ENCODE data around the gene CADPS2. TPM values are rescaled to one million over a fixed set of nuclear protein-coding genes. Genes with fewer than 3 reads are reported as not detected.

Gene CADPS2
- total and polyA plus RNA-seq, 2 of the 4 experiments (the other 2 are of a cell fraction) = 0.10 to 0.54 TPM

- H2AK5ac ChIP-seq (ENCODE audit: low read depth, low read length) = no peak overlapping the region
- H3K14ac ChIP-seq (replicated peaks; ENCODE audit: low read depth, low read length) = no peak overlapping the region
- H3K9me3 ChIP-seq (ENCODE audit: control insufficient read depth, insufficient read depth, low read length) = no peaks in the 10 kb centered on the region
- no CpG with 5 or more reads among the region's 1 CpG for WGBS, 2 experiments (ENCODE audit: extremely low coverage in 2 of 2, insufficient read length in 1 of 2)
- H2BK5ac ChIP-seq (ENCODE audit: low read depth, low read length, poor library complexity, severe bottlenecking) = no peak overlapping the region
- no peak overlapping the region for H3K56ac ChIP-seq (ENCODE audit: extremely low read depth, insufficient read depth, low read length)
- H4K20me1 ChIP-seq (ENCODE audit: insufficient read depth, low read length) = no peaks in the 10 kb centered on the region
- H2BK15ac ChIP-seq (ENCODE audit: low read depth, low read length) = no peak overlapping the region
- DNase-seq (no peak), ATAC-seq (ENCODE audit: low read depth) (no peak)
- H3K36me3 ChIP-seq (ENCODE audit: control insufficient read depth, insufficient read depth, low read length) = no peaks in the 10 kb centered on the region
- intact Hi-C loops (cut with micrococcal nuclease) = no loop called here
- H3K4me2 ChIP-seq (ENCODE audit: low read depth, low read length) = no peak overlapping the region
- H3K9me1 ChIP-seq (ENCODE audit: insufficient read depth, low read length) = no peaks in the 10 kb centered on the region
- no peak overlapping the region for H3K9ac ChIP-seq (ENCODE audit: low read depth, low read length)
- no peak overlapping the region for H2BK120ac ChIP-seq (ENCODE audit: low read depth, low read length)
- no peak overlapping the region for H3K18ac ChIP-seq (ENCODE audit: low read depth, low read length)
- no peak overlapping the region for H2BK20ac ChIP-seq (ENCODE audit: low read depth, low read length)
- no peak overlapping the region for H2AK9ac ChIP-seq (replicated peaks; ENCODE audit: low read depth, low read length, poor library complexity)
- ChIA-PET POLR2A (ENCODE audit: unreplicated experiment) (no interaction called here), CTCF (no interaction called here)
- H2AFZ ChIP-seq (replicated peaks; ENCODE audit: low read length, poor library complexity) = no peak overlapping the region
- BruUV-seq (replicated peaks) = no TSS peak
- no peak overlapping the region for H3K4ac ChIP-seq (ENCODE audit: low read depth, low read length)
- H3K4me3 ChIP-seq (ENCODE audit: insufficient read depth, low read depth, low read length) = no peak overlapping the region
- no peak overlapping the region for H4K8ac ChIP-seq (ENCODE audit: low read depth in 2 of 2, low read length in 2 of 2)
- H3K27me3 ChIP-seq (ENCODE audit: control insufficient read depth, insufficient read depth, low read length) = peaks cover 4% of the 10 kb centered on the region; the same call in 1 of the 2 replicates
- H3K4me1 ChIP-seq (ENCODE audit: control insufficient read depth, insufficient read depth, low read length) = no peaks in the 10 kb centered on the region
- no peak overlapping the region for H4K5ac ChIP-seq (ENCODE audit: low read depth, low read length)
- no peak for TF ChIP-seq CEBPB (IDR thresholded peaks at IDR 0.05; ENCODE audit: low read depth, low read length)
- TF ChIP-seq FOS (IDR thresholded peaks at IDR 0.05; ENCODE audit: low read depth, low read length) = no peak
- TF ChIP-seq, protein P1, sequence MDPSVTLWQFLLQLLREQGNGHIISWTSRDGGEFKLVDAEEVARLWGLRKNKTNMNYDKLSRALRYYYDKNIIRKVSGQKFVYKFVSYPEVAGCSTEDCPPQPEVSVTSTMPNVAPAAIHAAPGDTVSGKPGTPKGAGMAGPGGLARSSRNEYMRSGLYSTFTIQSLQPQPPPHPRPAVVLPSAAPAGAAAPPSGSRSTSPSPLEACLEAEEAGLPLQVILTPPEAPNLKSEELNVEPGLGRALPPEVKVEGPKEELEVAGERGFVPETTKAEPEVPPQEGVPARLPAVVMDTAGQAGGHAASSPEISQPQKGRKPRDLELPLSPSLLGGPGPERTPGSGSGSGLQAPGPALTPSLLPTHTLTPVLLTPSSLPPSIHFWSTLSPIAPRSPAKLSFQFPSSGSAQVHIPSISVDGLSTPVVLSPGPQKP (IDR thresholded peaks at IDR 0.05; ENCODE audit: borderline replicate concordance, low read depth, low read length) = no peak
- no peak for TF ChIP-seq MAFK (IDR thresholded peaks at IDR 0.05; ENCODE audit: low read depth, low read length)
- TF ChIP-seq RFX5 (IDR thresholded peaks at IDR 0.05; ENCODE audit: low read depth, low read length) = no peak
- TF ChIP-seq NFE2L2 (IDR thresholded peaks at IDR 0.05; ENCODE audit: low read depth, low read length) = no peak
- TF ChIP-seq RCOR1 (IDR thresholded peaks at IDR 0.05; ENCODE audit: insufficient replicate concordance, low read length) = no peak
- no peak for TF ChIP-seq RAD21 (IDR thresholded peaks at IDR 0.05; ENCODE audit: low read length)
- TF ChIP-seq BHLHE40 (IDR thresholded peaks at IDR 0.05; ENCODE audit: low read depth, low read length) = no peak
- TF ChIP-seq SMC3 (IDR thresholded peaks at IDR 0.05; ENCODE audit: low read depth, low read length) = no peak
- no peak for TF ChIP-seq POLR2A (IDR thresholded peaks at IDR 0.05; ENCODE audit: low read depth, low read length)
- no peak for TF ChIP-seq MAZ (IDR thresholded peaks at IDR 0.05; ENCODE audit: borderline replicate concordance, low read depth, low read length)
- no peak for TF ChIP-seq CTCF (conservative IDR thresholded peaks at IDR 0.05; ENCODE audit: low read depth, low read length)
- TF ChIP-seq MXI1 (IDR thresholded peaks at IDR 0.05; ENCODE audit: borderline replicate concordance, low read depth, low read length) = no peak
- no peak for TF ChIP-seq USF2 (IDR thresholded peaks at IDR 0.05; ENCODE audit: low read depth, low read length)
- TF ChIP-seq CHD1 (IDR thresholded peaks at IDR 0.05; ENCODE audit: low read depth, low read length) = no peak
- in situ Hi-C loops (cut with MboI; ENCODE audit: low sequenced_read_pairs) = no loop called here
- no peaks in the 10 kb centered on the region for H3K79me1 ChIP-seq (ENCODE audit: low read depth in 1 of 2, low read length in 2 of 2)
- no peak overlapping the region for H3K23ac ChIP-seq (ENCODE audit: low read depth, low read length)
- H4K91ac ChIP-seq (ENCODE audit: insufficient read depth, low read depth, low read length) = no peak overlapping the region
- dilution Hi-C loops (cut with HindIII; ENCODE audit: low sequenced_read_pairs, unreplicated experiment) = no loop called here
- no peak overlapping the region for H3K27ac ChIP-seq (ENCODE audit: insufficient read depth, low read length)
Observed at GRCh38 chr7:122881324-122881723, 4.9 kb downstream of the CADPS2 start.
